Caki2 (cell line): ENCODE measurements around the gene KRT7. TPM values are rescaled to one million over a fixed set of nuclear protein-coding genes. Genes with fewer than 3 reads are reported as not detected.
"Not testable (repeated sequence)": the region's sequence is repeated elsewhere in the genome, so short reads cannot be mapped to it uniquely, and the experiment has no call there.

Experiments
- DNase-seq: peaks from one replicate; pipeline ENCODE4 v3.0.0-alpha.2; 2015; ENCODE audit warnings: low read depth
- in situ Hi-C: cut with HindIII; loops from 2 replicates; pipeline ENCODE4 v1.10.0; 2016; ENCODE audit warnings: low sequenced_read_pairs, low pct_unique_long_range_greater_than_20kb, mixed read lengths
- total RNA-seq: library from RNA; depleted of rRNA; stranded (reverse); fragments of >200 nt; shearing (Covaris generic); gene quantifications from 2 replicates; pipeline ENCODE4 v1.2.3, GENCODE V29; 2014; ENCODE audit warnings: low replicate concordance

KRT7 gene
- total RNA-seq, 1 experiment from 2014 or later, result 122 TPM

DNA sequence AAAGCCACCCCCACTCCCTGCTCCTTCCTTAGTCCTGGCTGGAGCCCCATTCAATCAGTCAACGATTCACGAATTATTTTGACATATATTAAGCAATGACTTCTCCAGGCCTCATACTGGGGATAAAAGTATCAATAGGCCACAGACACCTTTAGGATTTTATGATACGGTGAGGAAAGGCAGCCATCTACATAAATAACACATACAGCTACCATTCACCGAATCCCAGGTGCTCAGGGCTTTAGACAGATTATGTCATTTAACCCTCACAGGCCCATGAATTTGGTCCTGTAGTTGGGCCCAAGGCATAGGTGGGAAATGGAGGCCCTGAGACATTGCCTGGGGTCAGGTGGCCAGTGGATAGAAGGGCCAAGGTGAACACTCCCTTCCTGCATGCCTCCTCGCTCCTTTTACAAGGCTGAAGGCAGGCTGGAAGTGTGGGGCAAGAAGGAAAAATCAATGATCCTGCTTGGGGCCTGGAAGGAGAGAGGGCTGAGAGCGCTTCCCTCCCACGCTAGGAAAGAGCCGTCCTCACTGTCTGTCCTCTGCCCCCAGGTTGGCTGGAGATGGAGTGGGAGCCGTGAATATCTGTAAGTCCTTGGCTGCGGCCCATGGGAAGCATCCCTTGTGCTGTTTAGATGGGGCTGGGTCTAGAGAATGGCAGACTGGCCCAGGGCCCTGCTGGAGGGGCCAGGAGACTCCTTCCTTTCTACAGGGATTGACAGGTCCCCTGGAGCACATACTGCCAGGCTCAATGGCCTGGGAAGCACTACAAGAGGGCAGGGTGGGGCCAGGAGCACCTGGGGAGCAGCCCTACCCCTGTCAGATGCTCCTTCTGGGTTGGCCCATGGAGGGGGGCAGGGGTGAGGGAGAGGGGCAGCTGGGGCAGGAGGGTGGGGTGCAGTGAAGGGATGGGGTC is 14.8 kb downstream of the KRT7 start:
- in situ Hi-C loops, result no loop called here
- no peak for DNase-seq

GRCh38 chr12:52248541-52249461 is 15.8 kb downstream of the KRT7 start:
- no peak for DNase-seq
- in situ Hi-C loops, result no loop called here

DNA sequence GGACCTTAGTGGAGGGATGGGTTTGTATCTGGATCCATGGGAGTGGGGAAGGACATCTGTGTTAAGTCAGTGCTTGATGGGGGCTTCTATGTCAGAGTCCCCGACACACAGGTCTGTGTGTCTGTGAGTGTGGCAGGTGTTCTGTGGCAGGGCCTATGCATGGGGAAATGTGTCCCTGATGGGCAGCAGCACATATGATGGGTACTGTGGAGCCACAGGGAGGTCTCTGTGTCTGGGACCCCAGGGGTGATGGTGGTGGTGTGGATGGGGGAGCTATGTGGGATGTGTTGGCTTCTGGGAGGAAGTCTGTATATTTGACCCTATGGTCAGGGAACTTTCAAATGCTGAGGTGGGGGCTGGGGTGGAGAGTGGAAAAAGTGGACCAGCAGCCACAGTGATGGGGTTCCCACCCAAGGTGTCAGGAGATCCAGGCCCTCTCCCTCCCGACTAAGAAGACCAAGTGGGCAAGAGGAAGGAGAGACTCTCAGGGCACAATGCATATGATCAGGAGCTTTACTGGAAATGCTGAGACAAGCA is 16.5 kb downstream of the KRT7 start:
- in situ Hi-C loops, result no loop called here
- DNase-seq, result no peak

DNA sequence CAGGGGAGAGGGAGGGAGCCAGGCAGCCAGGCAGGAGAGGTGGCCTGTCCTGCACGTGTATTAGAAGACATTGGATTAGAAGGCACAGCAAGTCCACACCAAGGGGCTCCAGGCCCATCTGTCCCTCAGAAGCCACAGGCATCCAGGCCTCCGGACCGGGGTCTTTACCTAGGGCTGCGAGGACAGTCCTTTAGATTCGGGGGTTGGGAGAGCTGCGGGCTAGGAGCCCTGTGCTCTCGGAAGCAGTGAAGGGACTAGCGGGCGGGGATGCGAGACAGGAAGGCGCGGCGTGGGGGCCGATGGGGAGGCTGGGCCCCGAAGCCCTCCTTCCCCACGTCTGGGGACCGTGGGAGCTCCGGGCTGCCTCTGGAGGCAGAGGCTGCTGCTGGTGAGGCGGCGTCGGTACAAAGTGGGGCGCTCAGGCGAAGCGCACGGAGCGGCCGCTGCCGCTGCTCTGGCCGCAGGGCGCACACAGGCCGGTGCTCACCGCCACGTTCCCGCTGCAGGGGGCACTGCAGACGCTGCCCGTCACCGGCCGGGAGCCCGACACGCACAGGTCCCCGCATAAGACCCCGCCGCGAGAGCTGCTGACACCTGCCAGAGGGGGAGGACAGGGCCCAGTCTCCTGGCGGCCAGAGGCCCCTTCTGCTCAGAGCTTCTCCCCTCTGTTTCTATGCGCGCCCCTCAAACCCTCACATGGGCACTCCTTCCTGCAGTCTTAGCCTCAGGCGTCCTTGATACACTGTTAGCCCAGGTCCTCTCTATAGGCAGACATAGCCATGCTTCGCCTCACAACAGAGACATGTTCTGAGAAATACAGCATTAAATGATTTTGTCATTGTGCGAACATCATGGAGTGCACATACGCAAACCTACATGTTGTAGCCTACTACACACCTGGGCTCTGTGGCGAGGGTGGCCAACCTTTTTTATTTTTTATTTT is 17.3 kb downstream of the KRT7 start:
- DNase-seq, result no peak
- in situ Hi-C loops, result no loop called here

- DNase-seq, result no peak
- in situ Hi-C loops, result no loop called here
Observed at GRCh38 chr12:52251367-52252051, 18.5 kb downstream of the KRT7 start.

DNA sequence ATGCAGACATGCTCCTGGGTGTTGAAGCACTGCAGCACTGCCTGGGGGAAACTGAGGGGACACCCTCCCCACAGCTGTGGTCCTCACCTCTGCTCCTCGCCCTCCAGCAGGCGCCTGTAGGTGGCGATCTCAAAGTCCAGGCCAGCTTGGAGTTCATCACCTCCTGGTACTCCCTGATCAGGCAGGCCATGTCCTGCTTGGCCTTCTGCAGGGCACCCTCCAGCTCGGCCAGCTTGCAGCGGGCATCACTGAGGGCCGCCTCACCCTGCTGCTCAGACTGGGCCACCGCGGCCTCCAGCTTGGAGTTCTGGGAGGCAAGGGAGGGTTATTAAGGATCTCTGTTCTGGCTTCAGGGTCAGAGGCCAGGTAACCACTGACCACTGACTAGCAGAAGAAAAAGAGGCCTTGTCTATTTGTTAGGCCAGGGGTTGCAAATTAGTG is 19.2 kb downstream of the KRT7 start:
- DNase-seq, in situ Hi-C loops: not testable (repeated sequence)

DNA sequence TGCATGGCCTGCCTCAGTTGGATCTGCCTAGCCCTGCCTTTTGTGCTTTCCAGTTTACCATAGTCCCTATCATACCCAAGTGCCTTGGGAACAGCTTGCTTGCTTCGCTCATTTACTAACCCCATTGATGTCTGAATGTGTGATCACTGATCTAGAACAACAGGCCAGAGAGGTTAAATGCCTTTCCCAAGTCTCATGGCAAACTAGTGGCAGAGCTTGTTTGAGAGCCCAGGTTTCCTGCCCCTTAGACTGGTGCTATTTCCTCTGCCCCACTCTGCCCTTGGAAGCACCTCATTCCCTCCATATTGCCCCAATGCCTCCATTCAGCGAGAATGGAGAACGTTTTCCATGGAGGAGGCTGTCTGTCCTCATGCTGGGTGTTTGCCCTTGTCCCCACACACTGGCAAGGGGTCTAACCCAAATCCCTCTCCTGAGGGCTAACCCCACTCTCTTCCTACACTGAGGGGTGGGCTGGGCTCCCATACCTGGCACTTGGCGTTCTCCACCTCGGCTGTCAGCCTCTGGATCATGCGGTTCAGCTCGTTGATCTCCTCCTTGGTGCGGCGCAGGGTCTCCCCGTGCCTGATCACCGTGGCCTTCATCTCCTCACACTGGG is 19.8 kb downstream of the KRT7 start:
- peak; percentile 66 for DNase-seq
- in situ Hi-C loops, result no loop called here

- in situ Hi-C loops, result no loop called here
- DNase-seq, result no peak
Observed at GRCh38 chr12:52253391-52254179, 20.5 kb downstream of the KRT7 start.

- no peak for DNase-seq
- in situ Hi-C loops, result no loop called here
Observed at GRCh38 chr12:52254180-52254964, 21.3 kb downstream of the KRT7 start.

DNA sequence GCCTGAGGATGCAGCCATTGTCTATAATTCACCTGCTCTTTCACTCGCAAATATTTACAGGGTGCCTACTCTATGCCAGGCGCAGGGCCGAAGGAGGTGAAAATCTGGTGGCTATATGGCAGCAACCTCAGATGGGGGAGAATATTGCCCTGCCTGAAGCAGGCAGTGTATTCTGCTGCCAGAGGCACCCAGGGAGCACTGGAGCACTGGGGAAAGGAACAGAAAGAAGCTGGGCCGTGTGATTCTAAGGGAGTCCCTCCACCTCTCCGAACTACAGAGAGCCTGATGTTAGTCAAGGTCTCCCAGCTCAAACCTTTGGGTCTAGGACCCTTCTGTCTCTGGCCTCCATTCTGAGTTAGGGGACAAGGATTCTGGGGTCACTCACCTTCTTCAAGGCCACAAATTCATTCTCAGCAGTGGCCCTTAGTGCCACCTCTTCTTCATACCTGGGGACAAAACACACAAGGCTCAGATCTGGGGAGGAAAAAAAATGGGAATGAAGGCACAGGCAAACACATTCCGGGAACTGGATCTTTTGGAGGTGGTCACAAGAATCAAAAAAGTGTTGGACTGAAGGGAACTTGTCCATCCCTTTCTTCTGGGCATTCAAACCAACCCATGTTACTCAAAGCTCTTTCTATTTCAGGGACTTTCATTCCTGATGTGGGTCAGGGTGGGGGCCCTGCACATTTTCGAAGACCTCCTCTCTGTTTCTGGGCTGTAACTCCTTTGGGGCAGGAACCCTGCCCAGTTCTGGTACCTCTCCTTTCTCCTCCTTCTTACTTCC is 22.1 kb downstream of the KRT7 start:
- in situ Hi-C loops, result no loop called here
- no peak for DNase-seq

GRCh38 chr12:52255926-52256583 is 23.0 kb downstream of the KRT7 start:
- in situ Hi-C loops, result no loop called here
- no peak for DNase-seq

DNA sequence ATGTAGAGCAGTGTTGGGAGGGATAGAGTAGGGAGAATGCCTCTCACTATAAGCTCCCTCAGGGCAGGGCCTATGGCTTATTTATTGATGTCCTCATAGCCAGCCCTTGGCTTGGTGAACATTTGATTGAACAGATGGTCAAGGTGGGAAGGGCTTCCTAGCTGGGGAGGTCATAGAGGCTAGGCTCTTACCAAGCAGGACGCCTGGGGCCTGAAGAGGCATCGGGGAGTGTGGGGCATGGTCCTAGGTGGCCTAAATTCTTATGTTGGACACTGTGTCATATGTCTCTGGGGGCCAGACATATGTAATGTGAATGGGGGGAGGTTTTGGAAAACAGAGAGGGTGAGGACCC is 23.5 kb downstream of the KRT7 start:
- no peak for DNase-seq
- in situ Hi-C loops, result no loop called here

DNA sequence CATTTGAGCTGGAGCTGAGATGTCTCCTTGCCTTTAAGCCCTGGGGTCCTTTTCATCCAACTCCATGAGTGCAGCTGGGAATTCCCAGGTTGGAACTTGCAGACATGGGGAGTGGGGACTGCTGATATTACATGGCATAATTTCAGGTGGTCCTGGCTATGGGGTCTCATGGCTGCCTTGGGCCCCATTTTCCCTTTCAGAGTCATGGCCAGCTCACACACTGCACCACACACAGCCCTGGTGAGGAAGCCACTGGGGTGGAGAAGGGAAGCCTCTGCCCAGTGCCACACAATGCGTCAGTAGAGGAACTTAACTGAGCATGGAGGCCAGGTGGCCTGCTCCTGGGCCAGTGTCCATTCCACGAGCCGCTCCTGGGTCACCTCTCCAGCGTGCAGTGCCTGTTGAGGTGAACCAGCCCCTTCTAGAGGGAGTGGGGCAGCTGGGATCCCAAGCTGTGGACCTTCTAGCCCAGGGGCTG is 24.1 kb downstream of the KRT7 start:
- no peak for DNase-seq

DNA sequence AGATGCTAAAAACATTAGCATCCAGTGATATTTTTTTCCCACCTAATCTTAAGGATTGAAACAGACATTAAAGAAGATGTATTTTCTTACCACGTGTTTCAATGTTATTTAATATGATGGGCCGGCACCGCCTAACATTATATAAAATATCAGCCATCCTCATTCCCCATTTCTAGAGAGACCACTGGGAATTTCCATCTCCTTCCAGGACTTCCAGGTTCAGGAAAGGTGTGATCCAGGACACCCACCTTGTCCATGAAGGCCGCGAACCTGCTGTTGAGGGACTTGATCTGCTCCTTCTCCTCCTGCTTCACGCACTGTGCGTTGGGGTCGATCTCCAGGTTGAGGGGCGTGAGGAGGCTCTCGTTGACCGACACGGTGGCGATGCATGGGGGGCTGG is 24.9 kb downstream of the KRT7 start:
- in situ Hi-C loops, DNase-seq: not testable (repeated sequence)

More for the DNA sequence above, 24.1 kb downstream of the KRT7 start:
- in situ Hi-C loops, result no loop called here
